HFFc6 (cell line): ENCODE data around the gene YRDC. TPM values are rescaled to one million over a fixed set of nuclear protein-coding genes. Genes with fewer than 3 reads are reported as not detected.
"Not testable (repeated sequence)": the region's sequence is repeated elsewhere in the genome, so short reads cannot be mapped to it uniquely, and the experiment has no call there.

Experiments
- DNase-seq: peaks from one replicate; pipeline ENCODE4 v3.0.0-alpha.2; 2018
- H3K27ac Mint-ChIP-seq: 2 replicates; pipeline ENCODE4 v1.8.0; 2020; ENCODE audit warnings: mild to moderate bottlenecking, mixed read lengths
- H3K27me3 Mint-ChIP-seq: 2 replicates; pipeline ENCODE4 v1.8.0; 2021; ENCODE audit warnings: mild to moderate bottlenecking, moderate library complexity, mixed read lengths; ENCODE audit not compliant: insufficient read depth
- H3K36me3 Mint-ChIP-seq: 2 replicates; pipeline ENCODE4 v1.8.0; 2021; ENCODE audit warnings: low read depth, mixed read lengths
- H3K4me1 Mint-ChIP-seq: 2 replicates; pipeline ENCODE4 v1.8.0; 2020; ENCODE audit warnings: low read depth, mixed read lengths
- H3K4me3 Mint-ChIP-seq: 2 replicates; pipeline ENCODE4 v1.8.0; 2020; ENCODE audit warnings: mild to moderate bottlenecking, moderate library complexity, mixed read lengths
- H3K9me3 Mint-ChIP-seq: 2 replicates; pipeline ENCODE4 v1.8.0; 2020; ENCODE audit warnings: mild to moderate bottlenecking, mixed read lengths
- CTCF ChIP-seq: fragments of 200-600 bp; sonication (generic); IDR thresholded peaks from 2 replicates; pipeline ENCODE4 v1.5.0; 2021; ENCODE audit warnings: antibody characterized with exemption, mild to moderate bottlenecking
- total RNA-seq, 6 experiments: library from RNA; stranded (reverse); fragmentation: NEBNext Ultra II Directional; extraction: Animal tissue kit (Norgen Biotek cat#: 25700); gene quantifications; 2 replicates in 1 of 6; 3 replicates in 5 of 6; pipeline ENCODE4 v1.2.3, GENCODE V29; 2021

The YRDC gene
- total RNA-seq, 6 experiments from 2014 or later = 17.5 to 22.7 (median 20.4) TPM

- Mint-ChIP-seq H3K36me3 (no peaks in the 10 kb centered on the region), H3K4me1 (no peaks in the 10 kb centered on the region), H3K4me3 (no peak overlapping the region), H3K27ac (no peak overlapping the region), H3K9me3 (peaks cover 6% of the 10 kb centered on the region; the same call in 1 of the 2 replicates), H3K27me3 (peaks cover 20% of the 10 kb centered on the region)
- TF ChIP-seq CTCF = no peak
- DNase-seq = no peak
These were observed 29.4 kb downstream of the YRDC start for GRCh38 chr1:37778654-37779053.

- H3K4me1 Mint-ChIP-seq = no peaks in the 10 kb centered on the region
- TF ChIP-seq CTCF = no peak
- no peak for DNase-seq
- peaks cover 13% of the 10 kb centered on the region; the same call in 1 of the 2 replicates for H3K9me3 Mint-ChIP-seq
- no peak overlapping the region for H3K27ac Mint-ChIP-seq
- H3K27me3 Mint-ChIP-seq = peaks cover 27% of the 10 kb centered on the region
- no peaks in the 10 kb centered on the region for H3K36me3 Mint-ChIP-seq
- no peak overlapping the region for H3K4me3 Mint-ChIP-seq
These were observed 31.0 kb downstream of the YRDC start for GRCh38 chr1:37776946-37777516.

GRCh38 chr1:37771440-37771839 lies 36.6 kb downstream of the YRDC start:
- not testable (repeated sequence) for H3K36me3 Mint-ChIP-seq, H3K4me3 Mint-ChIP-seq, H3K4me1 Mint-ChIP-seq, H3K27ac Mint-ChIP-seq, DNase-seq
- Mint-ChIP-seq H3K9me3 (peaks cover 13% of the 10 kb centered on the region; the same call in 1 of the 2 replicates), H3K27me3 (peaks cover 20% of the 10 kb centered on the region)

GRCh38 chr1:37767488-37767887 lies 40.5 kb downstream of the YRDC start:
- Mint-ChIP-seq H3K4me1 (0 out of 2 replicates have a peak, but pooled peaks cover 5% of the 10 kb centered on the region), H3K27ac (no peak overlapping the region), H3K9me3 (no peaks in the 10 kb centered on the region), H3K36me3 (no peaks in the 10 kb centered on the region), H3K27me3 (peaks cover 30% of the 10 kb centered on the region), H3K4me3 (no peak overlapping the region)
- no peak for DNase-seq
- TF ChIP-seq CTCF = no peak

GRCh38 chr1:37765916-37766664 lies 41.9 kb downstream of the YRDC start:
- H3K36me3 Mint-ChIP-seq = no peaks in the 10 kb centered on the region
- no peak for TF ChIP-seq CTCF
- no peak overlapping the region for H3K27ac Mint-ChIP-seq
- H3K9me3 Mint-ChIP-seq = no peaks in the 10 kb centered on the region
- H3K27me3 Mint-ChIP-seq = peaks cover 32% of the 10 kb centered on the region
- H3K4me1 Mint-ChIP-seq = 0 out of 2 replicates have a peak, but pooled peaks cover 5% of the 10 kb centered on the region
- H3K4me3 Mint-ChIP-seq = no peak overlapping the region
- DNase-seq = no peak

GRCh38 chr1:37764888-37765441 lies 43.0 kb downstream of the YRDC start, which contains the start of gene EPHA10:
Gene EPHA10, minus strand, starts transcription at chr1:37765120. Its CDS starts 54 bp downstream, at chr1:37765066.
- Mint-ChIP-seq H3K27me3 (peaks cover 32% of the 10 kb centered on the region), H3K27ac (no peak within 1 kb of the TSS), H3K4me3 (no peak within 1 kb of the TSS), H3K36me3 (no peaks in the 10 kb centered on the region), H3K4me1 (0 out of 2 replicates have a peak, but pooled peaks cover 5% of the 10 kb centered on the region), H3K9me3 (no peaks in the 10 kb centered on the region)
- no peak for TF ChIP-seq CTCF
- DNase-seq = no peak
